ENCODE results near the gene GNRH2. TPM values are rescaled to one million over a fixed set of nuclear protein-coding genes. Genes with fewer than 3 reads are reported as not detected.

Gene GNRH2
- total and polyA plus RNA-seq, 10 of the 15 experiments (the other 5 are each of a cell fraction or from before 2014, with no cell fraction given), result 0.12 to 0.85 (median 0.31) TPM; not detected in 7

GRCh38 chr20:3032624-3033023 is 10.8 kb upstream of the GNRH2 start:
- no peaks in the 10 kb centered on the region for H3K9me3 ChIP-seq (replicated peaks; ENCODE audit: control insufficient read depth, insufficient read depth, low read length)
- H4K20me1 ChIP-seq (ENCODE audit: control insufficient read depth, insufficient read depth), result no peaks in the 10 kb centered on the region
- no peak overlapping the region for H3K4me3 ChIP-seq
- H2AFZ ChIP-seq (ENCODE audit: control insufficient read depth, low read depth, low read length), result no peak overlapping the region
- no TSS peak for BruUV-seq (replicated peaks)
- no peaks in the 10 kb centered on the region for H3K27me3 ChIP-seq (replicated peaks in 1 of 2; ENCODE audit: control insufficient read depth in 2 of 2, insufficient read depth in 2 of 2, low read length in 1 of 2)
- RAD21 ChIA-PET (ENCODE audit: unreplicated experiment), result no interaction called here
- no peak overlapping the region for H3K4me2 ChIP-seq (ENCODE audit: control insufficient read depth, insufficient read depth)
- WGBS (ENCODE audit: insufficient coverage, insufficient replicate concordance, low lambda C conversion rate, missing lambda C conversion rate), result 95% methylated on average over 8 of the region's 8 CpGs
- SMC1A ChIA-PET (ENCODE audit: uncharacterized antibody, unreplicated experiment), result no interaction called here
- no peaks in the 10 kb centered on the region for H3K79me2 ChIP-seq (ENCODE audit: control insufficient read depth, insufficient read depth, low read length)
- no peak overlapping the region for H3K27ac ChIP-seq (ENCODE audit: control insufficient read depth, insufficient read depth)
- H3K9ac ChIP-seq (ENCODE audit: control insufficient read depth, insufficient read depth, low read length), result no peak overlapping the region
- FAIRE-seq, result no peak
- in situ Hi-C loops (cut with MboI) (no loop called here), intact Hi-C loops (cut with micrococcal nuclease; ENCODE audit: unreplicated experiment) (no loop called here)
- H3K36me3 ChIP-seq (ENCODE audit: control insufficient read depth in 2 of 2, insufficient read depth in 2 of 2, low read length in 1 of 2), result peaks cover 14 to 18% of the 10 kb centered on the region in 2 experiments; a peak in 3 of 4 replicates
- H3K4me1 ChIP-seq (ENCODE audit: control insufficient read depth, insufficient read depth, low read length), result no peaks in the 10 kb centered on the region
- DNase-seq (ENCODE audit: low read depth, low spot score), result no peak
- POLR2A ChIA-PET, result no interaction called here
- CTCF ChIA-PET, result no interaction called here
- ATAC-seq, result no peak
- no peak for TF ChIP-seq SMARCA5 (IDR thresholded peaks at IDR 0.05)
- TF ChIP-seq REST (IDR thresholded peaks at IDR 0.05; ENCODE audit: low read depth, low read length), result no peak
- no peak for TF ChIP-seq NFYA (IDR thresholded peaks at IDR 0.05; ENCODE audit: borderline replicate concordance, low read depth, low read length)
- TF ChIP-seq ATF2 (IDR thresholded peaks at IDR 0.05; ENCODE audit: low read length), result no peak
- no peak for TF ChIP-seq HSF1 (IDR thresholded peaks at IDR 0.05; ENCODE audit: low read depth, low read length)
- TF ChIP-seq HCFC1 (IDR thresholded peaks at IDR 0.05; ENCODE audit: low read length), result no peak
- no peak for TF ChIP-seq ZBTB40 (IDR thresholded peaks at IDR 0.05; ENCODE audit: borderline replicate concordance)
- TF ChIP-seq JUNB (IDR thresholded peaks at IDR 0.05), result no peak
- TF ChIP-seq POLR2AphosphoS2 (IDR thresholded peaks at IDR 0.05; ENCODE audit: low read depth, low read length), result no peak
- no peak for TF ChIP-seq RAD21 (IDR thresholded peaks at IDR 0.05; ENCODE audit: insufficient read depth, low read depth, low read length)
- TF ChIP-seq CHD2 (IDR thresholded peaks at IDR 0.05; ENCODE audit: borderline replicate concordance, low read depth, low read length), result no peak
- no peak for TF ChIP-seq TCF3 (IDR thresholded peaks at IDR 0.05; ENCODE audit: borderline replicate concordance, insufficient read depth, low read depth, low read length)

All from GM12878 (cell line).